Tibial nerve (tissue), 4 donors: ENCODE results near the gene MEIS2.

Experiments used
- CTCF ChIP-seq, 5 experiments: fragments of 200-600 bp in 3 of 5; fragments of 450-650 bp in 2 of 5; sonication (generic) in 3 of 5; IDR thresholded peaks; one replicate each; pipeline ENCODE4 v1.5.1; 2016 to 2019; ENCODE audit warnings: antibody characterized with exemption in 5 of 5, mild to moderate bottlenecking in 3 of 5, moderate library complexity in 2 of 5
- EP300 ChIP-seq, 2 donors: sonication (generic); formaldehyde crosslinking; IDR thresholded peaks; one replicate each; pipeline ENCODE4 v1.6.1; 2017; ENCODE audit warnings: antibody characterized with exemption in 2 of 2, mild to moderate bottlenecking in 1 of 2
- POLR2A ChIP-seq, 2 donors: fragments of 450-650 bp; IDR thresholded peaks; one replicate each; pipeline ENCODE4 v1.6.1; 2017; ENCODE audit warnings: antibody characterized with exemption in 2 of 2, mild to moderate bottlenecking in 2 of 2, moderate library complexity in 2 of 2

GRCh38 chr15:36948982-36949381, 151.4 kb downstream of the MEIS2 start:
- no peak for TF ChIP-seq POLR2A (IDR thresholded peaks at IDR 0.05)
- TF ChIP-seq CTCF (IDR thresholded peaks at IDR 0.05) = no peak
- no peak for TF ChIP-seq EP300 (IDR thresholded peaks at IDR 0.05)
